Right lung (tissue), 10 donors: ENCODE data around the gene POGLUT2. TPM values are rescaled to one million over a fixed set of nuclear protein-coding genes. Genes with fewer than 3 reads are reported as not detected.

ENCODE experiments used
- DNase-seq, 2 donors: peaks; one replicate each; pipeline ENCODE4 v3.0.0-alpha.2; 2013
- long read RNA-seq, 8 donors: transcript quantifications; one replicate each; lab custom pipeline, GENCODE V29; 2026
- polyA plus RNA-seq, 5 donors: library from polyadenylated mRNA; unstranded; fragments of 120-200 nt; gene quantifications; one replicate each; pipeline versions ENCODE4 v1.2.1 to v1.2.3, GENCODE V29; 2013; ENCODE audit warnings: inconsistent platforms in 1 of 5, low replicate concordance in 1 of 5; ENCODE audit not compliant: insufficient read length in 5 of 5, insufficient read depth in 1 of 5

Gene POGLUT2
- 10 to 100 TPM; 30.8 to 40.1 (median 34.2) TPM for polyA plus RNA-seq
- long read RNA-seq, donor 1, transcript KDELC1-201 (10 exons, 2,060 nt) = major isoform, 10 of 10 reads
- long read RNA-seq, donor 1, partial matches to known transcripts = 0 of 10 reads
- long read RNA-seq, donor 1, other reads (novel, unspliced or antisense) = 0 of 10 reads
- long read RNA-seq, donor 2, transcript KDELC1-201 (10 exons, 2,060 nt) = major isoform, 7 of 7 reads
- long read RNA-seq, donor 2, partial matches to known transcripts = 0 of 7 reads
- long read RNA-seq, donor 2, other reads (novel, unspliced or antisense) = 0 of 7 reads
- long read RNA-seq, donor 3, transcript KDELC1-201 (10 exons, 2,060 nt) = major isoform, 8 of 13 reads
- long read RNA-seq, donor 3, partial matches to known transcripts = 5 of 13 reads
- long read RNA-seq, donor 3, other reads (novel, unspliced or antisense) = 0 of 13 reads
- long read RNA-seq, donor 4, partial matches to known transcripts = 0 of 2 reads
- long read RNA-seq, donor 4, other reads (novel, unspliced or antisense) = 0 of 2 reads
- long read RNA-seq, donor 5, transcript KDELC1-201 (10 exons, 2,060 nt) = major isoform, 6 of 6 reads
- long read RNA-seq, donor 5, partial matches to known transcripts = 0 of 6 reads
- long read RNA-seq, donor 5, other reads (novel, unspliced or antisense) = 0 of 6 reads
- long read RNA-seq, donor 6, partial matches to known transcripts = 0 of 3 reads
- long read RNA-seq, donor 6, other reads (novel, unspliced or antisense) = 0 of 3 reads
- long read RNA-seq, donor 7, partial matches to known transcripts = 0 of 4 reads
- long read RNA-seq, donor 7, other reads (novel, unspliced or antisense) = 0 of 4 reads
- long read RNA-seq, donor 8, transcript KDELC1-201 (10 exons, 2,060 nt) = major isoform, 6 of 6 reads
- long read RNA-seq, donor 8, partial matches to known transcripts = 0 of 6 reads
- long read RNA-seq, donor 8, other reads (novel, unspliced or antisense) = 0 of 6 reads

DNA sequence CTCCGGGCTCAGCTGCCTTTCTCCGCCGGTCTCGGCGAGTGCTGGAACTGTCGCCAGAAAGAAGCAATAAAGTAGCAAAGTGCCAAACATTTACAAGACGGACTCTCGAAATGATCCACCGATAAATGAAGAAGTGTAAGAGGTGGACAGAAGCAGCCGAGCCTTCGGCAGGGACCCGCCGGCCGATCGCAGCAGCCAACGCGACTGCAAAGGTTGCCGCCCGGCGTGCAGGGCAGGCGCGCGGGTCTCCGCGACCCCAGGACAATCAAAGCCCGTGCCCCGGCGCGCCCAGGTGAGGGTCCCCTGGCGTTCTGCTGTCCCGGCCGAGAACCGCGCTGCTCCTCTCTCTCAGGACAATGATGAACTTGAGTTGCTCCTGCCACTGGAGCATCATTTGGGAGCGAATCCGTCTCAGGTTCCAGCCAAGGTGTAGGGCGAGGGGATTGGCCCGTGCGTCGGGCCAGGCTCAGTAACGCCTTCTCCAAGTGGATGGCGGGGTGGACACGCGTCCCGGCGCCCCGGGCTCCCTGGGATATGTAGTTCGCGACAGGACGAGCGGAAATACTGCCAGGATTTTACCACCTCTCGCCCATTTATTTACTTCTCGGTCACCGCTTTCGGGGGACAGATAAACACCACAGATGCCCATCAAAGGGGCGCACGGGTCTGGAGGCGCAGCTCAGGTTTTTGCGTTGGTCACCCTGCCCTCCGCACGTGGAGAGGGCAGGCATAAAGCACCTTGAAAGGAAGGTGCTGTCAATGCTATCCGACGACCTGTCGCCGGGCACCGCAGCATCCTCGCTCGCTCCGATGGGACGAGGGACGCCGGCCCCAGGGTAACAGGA lies at the start of gene POGLUT2, which contains the start of gene BIVM:
Gene POGLUT2 (minus strand): TSS at position 396 of the 845 bp plus-strand sequence. CDS start 306 bp downstream, at position 90.
Gene BIVM (plus strand): TSS at position 539 of the 845 bp plus-strand sequence. CDS start 8,149 bp downstream, outside the sequence.
- DNase-seq = peak; percentile 85 to 87

DNA sequence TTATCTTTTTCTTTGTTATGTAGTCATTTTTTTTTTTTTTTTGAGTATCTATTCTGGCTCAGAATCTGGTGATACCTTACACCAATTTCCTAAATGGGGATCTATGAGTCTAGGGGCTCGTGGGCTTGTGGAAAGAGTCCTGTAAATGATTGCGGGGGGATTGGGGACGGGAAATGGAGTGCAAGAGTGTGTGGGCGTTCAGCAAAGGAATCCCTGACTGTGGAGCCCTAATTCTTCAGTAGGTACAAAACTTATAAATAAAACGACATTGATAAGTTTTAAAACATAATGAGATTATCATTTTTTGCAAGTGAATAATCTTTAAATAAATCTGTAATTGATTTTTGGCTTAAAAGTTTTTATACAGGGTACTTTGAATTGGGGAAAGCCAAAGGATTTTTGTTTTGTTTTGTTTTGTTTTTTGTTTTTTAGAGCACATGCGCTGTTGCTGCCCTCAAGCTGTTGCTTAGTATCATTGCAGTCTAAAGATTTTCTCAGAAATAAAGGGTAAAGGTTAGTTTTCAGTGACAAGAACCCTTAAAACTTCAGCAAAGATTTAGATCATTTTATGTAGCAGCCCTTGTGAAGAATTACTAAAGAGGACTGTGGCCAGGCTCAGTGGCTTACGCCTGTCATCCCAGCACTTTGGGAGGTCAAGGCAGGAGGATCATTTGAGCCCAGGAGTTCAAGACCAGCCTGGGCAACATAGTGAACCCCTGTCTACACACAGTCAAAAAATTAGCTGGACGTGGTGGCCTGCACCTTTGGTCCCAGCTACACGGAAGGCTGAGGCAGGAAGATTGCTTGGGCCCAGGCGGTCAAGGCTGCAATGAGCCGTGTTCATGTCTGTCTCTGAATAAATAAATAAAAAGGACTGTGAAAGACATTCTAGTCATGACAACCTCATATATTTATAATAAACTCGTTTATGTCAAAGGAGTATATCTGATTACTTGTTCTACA lies 48.8 kb upstream of the POGLUT2 start:
- DNase-seq = peak in 1 of 2 donors; percentile 28

DNA sequence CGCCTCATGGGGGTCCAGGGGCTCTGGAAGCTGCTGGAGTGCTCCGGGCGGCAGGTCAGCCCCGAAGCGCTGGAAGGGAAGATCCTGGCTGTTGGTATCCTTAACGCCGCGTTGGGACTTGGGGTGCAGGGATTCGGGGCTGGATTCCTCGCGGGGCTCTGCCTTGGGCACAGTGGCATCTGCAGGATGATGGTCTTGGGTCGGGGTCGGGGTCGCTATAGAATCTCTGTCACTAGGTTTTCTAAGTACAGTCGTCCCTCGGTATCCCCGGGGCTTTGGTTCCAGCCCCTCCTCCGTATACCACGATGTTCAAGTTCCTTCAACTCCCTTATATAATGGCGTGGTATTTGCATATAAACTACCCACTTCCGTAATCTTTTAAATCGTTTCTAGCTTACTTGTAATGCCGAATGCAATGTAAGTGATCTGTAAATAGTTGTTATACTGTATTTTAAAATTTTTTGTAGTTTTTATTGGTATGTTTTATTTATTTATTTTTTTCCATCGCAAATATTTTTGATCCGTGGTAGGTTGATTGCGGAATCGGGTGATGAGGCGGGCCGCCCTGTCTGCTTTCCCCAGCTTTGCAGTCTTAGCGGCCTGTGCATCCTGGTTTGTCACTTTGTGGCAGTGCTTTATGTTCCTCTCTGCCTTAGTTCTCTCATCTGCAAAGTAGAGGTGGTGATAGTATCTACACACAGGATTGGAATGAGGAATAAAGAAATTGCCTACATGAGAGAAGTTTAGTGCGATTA lies 47.7 kb upstream of the POGLUT2 start:
- DNase-seq = peak; percentile 21 to 30

DNA sequence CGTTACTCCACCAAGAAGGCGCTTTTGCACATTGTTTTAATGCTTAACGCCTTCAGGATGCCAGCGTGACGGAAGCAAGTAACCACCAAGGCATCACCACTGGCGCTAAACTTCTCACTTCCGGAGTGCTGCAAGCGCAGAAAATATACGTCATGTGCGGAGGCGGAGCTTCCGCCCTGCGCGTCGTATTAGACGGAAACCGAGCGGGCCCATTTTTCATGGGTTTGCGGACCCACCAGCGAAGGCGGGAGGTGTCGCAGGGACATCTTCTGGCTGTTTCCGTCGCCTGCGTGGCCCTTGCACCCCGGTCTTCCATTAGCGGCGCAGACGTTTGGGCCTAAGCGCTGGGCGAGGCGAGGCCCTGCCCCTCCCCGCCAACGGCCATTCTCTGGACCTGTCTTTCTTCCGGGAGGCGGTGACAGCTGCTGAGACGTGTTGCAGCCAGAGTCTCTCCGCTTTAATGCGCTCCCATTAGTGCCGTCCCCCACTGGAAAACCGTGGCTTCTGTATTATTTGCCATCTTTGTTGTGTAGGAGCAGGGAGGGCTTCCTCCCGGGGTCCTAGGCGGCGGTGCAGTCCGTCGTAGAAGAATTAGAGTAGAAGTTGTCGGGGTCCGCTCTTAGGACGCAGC lies 47.0 kb upstream of the POGLUT2 start, which contains the start of gene ERCC5:
Gene ERCC5 (plus strand): TSS at position 403 of the 631 bp plus-strand sequence. CDS start 235 bp downstream, outside the sequence.
- peak; percentile 97 to 98 for DNase-seq

DNA sequence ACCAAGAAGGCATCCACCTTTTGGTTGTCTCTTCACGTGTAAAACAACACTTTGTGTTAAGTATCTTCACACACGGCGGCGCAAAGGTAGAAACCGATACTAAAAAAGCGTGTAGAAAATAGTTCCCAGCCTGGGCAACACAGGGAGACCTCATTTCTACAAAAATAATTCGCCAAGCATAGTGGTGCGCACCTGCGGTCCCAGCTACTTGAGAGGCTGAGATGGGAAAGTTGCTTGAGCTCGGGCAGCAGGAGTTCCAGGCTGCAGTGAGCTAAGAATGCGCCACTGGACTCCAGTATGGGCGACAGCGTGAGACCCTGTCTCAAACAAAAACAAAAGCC lies 46.5 kb upstream of the POGLUT2 start:
- no peak for DNase-seq

DNA sequence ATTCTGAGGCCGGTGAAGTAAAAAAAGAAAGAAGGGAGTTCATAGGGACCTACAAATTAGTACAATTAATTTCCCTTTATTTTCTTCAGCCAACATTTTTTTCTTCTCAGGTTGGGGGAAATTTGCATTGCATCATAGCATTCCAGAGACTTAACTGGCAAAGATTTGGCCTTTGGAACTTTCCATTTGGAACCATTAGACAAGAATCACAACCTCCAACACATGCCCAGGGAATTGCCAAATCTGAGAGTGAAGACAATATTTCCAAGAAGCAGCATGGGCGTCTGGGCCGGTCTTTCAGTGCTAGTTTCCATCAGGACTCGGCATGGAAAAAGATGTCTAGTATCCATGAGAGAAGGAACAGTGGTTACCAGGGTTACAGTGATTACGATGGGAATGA lies 40.7 kb upstream of the POGLUT2 start:
- no peak for DNase-seq

DNA sequence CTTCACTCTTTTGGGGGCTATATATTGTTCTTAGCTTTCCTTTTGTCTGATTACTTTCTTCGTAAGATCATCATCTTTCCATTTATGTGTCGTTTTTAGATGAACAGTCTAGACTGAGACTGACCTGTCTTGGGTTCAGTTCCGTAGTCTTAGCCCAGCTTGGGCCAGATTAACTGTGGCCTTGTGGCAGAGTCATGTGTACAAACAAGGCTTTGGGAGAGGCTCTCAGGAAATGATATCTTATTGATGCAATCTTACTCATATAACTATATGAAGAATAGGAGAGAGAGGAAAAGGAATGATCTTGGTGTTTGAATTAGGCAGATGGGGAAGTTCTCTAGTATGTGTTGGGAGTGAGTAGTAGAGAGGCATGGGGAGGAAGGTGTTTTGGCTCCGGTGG lies 40.2 kb upstream of the POGLUT2 start:
- DNase-seq = no peak

DNA sequence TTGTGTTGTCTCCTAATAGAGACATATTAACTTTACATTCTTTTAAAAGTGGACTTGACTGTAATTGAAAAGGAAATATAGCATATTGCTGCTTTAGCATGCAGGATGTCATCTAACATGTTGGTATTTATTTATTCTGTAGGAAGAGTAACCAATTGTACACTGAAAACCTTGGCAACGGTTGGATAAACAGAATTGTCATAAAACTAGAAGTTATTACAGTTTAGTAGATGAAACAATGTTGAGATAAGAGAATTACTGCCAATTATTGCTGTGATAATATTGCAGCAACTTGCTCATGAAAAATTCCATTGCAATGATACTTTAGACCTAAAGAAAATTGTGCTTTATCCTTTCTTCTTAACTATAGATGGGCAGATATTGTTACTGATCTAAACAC lies 39.5 kb upstream of the POGLUT2 start:
- DNase-seq = no peak

GRCh38 chr13:102836471-102836870 lies 37.7 kb upstream of the POGLUT2 start:
- DNase-seq = no peak

GRCh38 chr13:102830646-102831045 lies 31.9 kb upstream of the POGLUT2 start:
- no peak for DNase-seq

- DNase-seq = no peak
These were observed 27.3 kb upstream of the POGLUT2 start for GRCh38 chr13:102825921-102826706.

DNA sequence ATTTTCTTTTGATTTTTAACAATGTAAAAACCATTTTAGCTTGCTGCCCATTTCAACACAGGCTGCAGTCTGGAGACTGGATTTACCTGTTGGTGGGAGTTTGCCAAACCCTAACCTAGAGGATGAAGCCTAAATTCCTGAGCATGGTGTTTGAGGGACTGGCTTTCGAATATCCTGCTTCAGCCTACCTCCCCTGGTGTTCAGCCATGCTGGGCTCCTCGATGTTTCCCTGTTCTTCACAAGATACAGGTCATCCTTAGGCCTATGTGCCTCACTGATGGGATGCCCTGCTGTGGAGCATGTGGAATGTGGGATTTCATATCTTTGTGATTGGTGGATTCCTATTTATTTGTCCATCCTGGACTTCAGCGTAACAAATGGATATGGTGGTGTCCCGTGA lies 26.6 kb upstream of the POGLUT2 start:
- no peak for DNase-seq

- DNase-seq = no peak
These were observed 19.1 kb upstream of the POGLUT2 start for GRCh38 chr13:102817907-102818306.

DNA sequence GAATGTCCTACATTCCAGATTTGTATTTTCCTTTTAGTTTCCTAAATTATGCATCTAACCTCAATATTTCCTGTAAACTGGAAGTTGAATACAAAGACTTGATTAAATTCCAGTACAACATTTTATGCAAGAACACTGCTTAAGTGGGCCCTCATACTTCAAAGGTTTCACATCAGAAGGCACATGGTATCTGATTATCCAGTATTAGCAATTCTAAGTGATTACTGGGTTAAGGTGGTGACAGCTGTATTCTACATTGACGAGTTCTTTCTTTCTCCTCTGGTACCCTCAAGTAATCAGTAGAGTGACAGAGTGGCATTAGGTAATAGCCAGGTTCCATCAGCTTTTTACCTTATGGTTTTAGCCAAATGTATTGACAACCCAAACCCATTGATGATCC lies 18.5 kb upstream of the POGLUT2 start:
- no peak for DNase-seq

- no peak for DNase-seq
These were observed 17.9 kb upstream of the POGLUT2 start for GRCh38 chr13:102816708-102817107.

DNA sequence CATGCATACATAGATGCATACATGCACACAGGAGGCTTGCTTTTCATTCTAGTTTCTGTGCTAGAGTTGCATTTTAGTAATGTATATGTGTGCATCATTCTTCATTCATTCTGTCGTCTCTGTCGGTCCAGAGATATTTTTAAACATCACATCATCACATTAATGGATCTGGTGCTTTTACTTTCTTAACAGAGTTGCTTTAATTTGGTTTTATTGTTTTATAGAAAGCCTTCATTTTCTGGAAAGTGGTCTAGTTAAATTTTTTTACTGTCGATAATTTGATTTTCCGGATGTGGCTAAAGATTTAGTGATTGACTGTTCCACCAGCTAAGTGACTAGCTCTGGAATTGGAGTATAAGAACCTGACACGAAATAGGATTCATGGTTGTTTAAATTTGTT lies 17.0 kb upstream of the POGLUT2 start:
- no peak for DNase-seq

DNA sequence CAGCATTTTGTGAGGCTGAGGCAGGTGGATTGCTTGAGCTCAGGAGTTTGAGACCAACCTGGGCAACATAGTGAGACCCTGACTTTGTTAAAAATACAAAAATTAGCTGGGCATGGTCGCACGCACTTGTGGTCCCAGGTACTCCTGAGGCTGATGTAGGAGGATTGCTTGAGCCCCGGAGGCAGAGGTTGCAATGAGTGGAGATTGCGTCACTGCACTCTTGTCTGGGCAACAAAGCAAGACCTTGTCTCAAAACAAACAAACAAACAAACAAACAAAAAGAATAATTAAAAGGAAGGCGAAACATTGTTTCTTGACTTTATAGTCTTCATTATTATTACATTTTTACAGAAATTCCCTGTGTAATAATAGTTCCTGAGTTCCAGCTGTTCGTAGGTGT lies 16.0 kb upstream of the POGLUT2 start:
- no peak for DNase-seq

- DNase-seq = no peak
These were observed 15.3 kb upstream of the POGLUT2 start for GRCh38 chr13:102814025-102814607.
